Adrenal gland (tissue), 12 donors: Measurements from ENCODE around the gene RBFOX1. TPM values are rescaled to one million over a fixed set of nuclear protein-coding genes. Genes with fewer than 3 reads are reported as not detected.

Experiments used
- DNase-seq, 7 donors: peaks; one replicate each; pipeline ENCODE4 v3.0.0-alpha.2; 2019 to 2020
- H3K27ac ChIP-seq, 5 donors: fragments of 200-600 bp; sonication (generic) in 4 of 5; 1 replicate in 3 of 5; 2 replicates in 2 of 5; pipeline versions ENCODE4 v1.5.1 to v1.8.0; 2016 to 2020; ENCODE audit warnings: mild to moderate bottlenecking in 1 of 5
- H3K27me3 ChIP-seq: fragments of 200-600 bp; 2 replicates; pipeline ENCODE4 v1.8.0; 2021
- H3K36me3 ChIP-seq, 2 donors: fragments of 200-600 bp; replicated peaks in 1 of 2; 1 replicate in 1 of 2; 2 replicates in 1 of 2; pipeline versions ENCODE4 v1.5.1 to v1.8.0; 2018 to 2022
- H3K4me1 ChIP-seq, 2 donors: fragments of 200-600 bp; replicated peaks in 1 of 2; 1 replicate in 1 of 2; 2 replicates in 1 of 2; pipeline versions ENCODE4 v1.5.1 to v1.8.0; 2018 to 2021
- H3K4me3 ChIP-seq, 4 donors: fragments of 200-600 bp; sonication (generic) in 3 of 4; one replicate each; pipeline ENCODE4 v1.5.1; 2016 to 2018
- H3K9me3 ChIP-seq, 3 donors: fragments of 200-600 bp; sonication (generic) in 1 of 3; replicated peaks in 1 of 3; 1 replicate in 2 of 3; 2 replicates in 1 of 3; pipeline versions ENCODE4 v1.5.1 to v1.8.0; 2016 to 2021
- CTCF ChIP-seq, 6 experiments: fragments of 450-650 bp in 4 of 6; fragments of 200-600 bp in 2 of 6; sonication (generic) in 1 of 6; IDR thresholded peaks; 1 replicate in 5 of 6; 2 replicates in 1 of 6; pipeline versions ENCODE4 v1.5.1 to v1.8.0; 2016 to 2021; ENCODE audit warnings: antibody characterized with exemption in 6 of 6, mild to moderate bottlenecking in 2 of 6, moderate library complexity in 1 of 6
- POLR2A ChIP-seq, 2 donors: fragments of 450-650 bp; IDR thresholded peaks; one replicate each; pipeline ENCODE4 v1.6.1; 2017; ENCODE audit warnings: antibody characterized with exemption in 2 of 2, mild to moderate bottlenecking in 2 of 2, moderate library complexity in 1 of 2
- WGBS, 4 donors: extraction: QIAGEN DNeasy Blood & Tissue Kit in 2 of 4; methylation state at CpG; one replicate each; pipeline versions ENCODE4 v1.1.5 to v1.1.7; 2013 to 2017; 5-methylcytosine and 5-hydroxymethylcytosine counted together
- intact Hi-C, 2 donors: fragments of 100-400 bp; cut with DNase I; formaldehyde crosslinking; loops; one replicate each; pipeline versions ENCODE4 v1.14.1 to v1.15.0; 2022 to 2023
- polyA plus RNA-seq, 3 donors: library from polyadenylated mRNA; stranded (reverse); fragments of 200-250 nt in 2 of 3; fragments of 350-450 nt in 1 of 3; fragmentation: Illumina TruSeq in 1 of 3; extraction: RNeasy Lipid Tissue Mini Kit (QIAGEN cat#74804) in 1 of 3; gene quantifications; one replicate each; pipeline ENCODE4 v1.2.3, GENCODE V29; 2013 to 2014
- total RNA-seq, 9 donors: library from RNA; depleted of rRNA in 4 of 9; stranded (reverse); fragments of >200 nt in 4 of 9; fragments of 120-200 nt in 1 of 9; fragmentation: NEBNext Ultra II Directional in 1 of 9; extraction: Animal tissue kit (Norgen Biotek cat#: 25700) in 1 of 9; gene quantifications; one replicate each; pipeline versions ENCODE4 v1.1.0 to v1.2.4, GENCODE V29; 2013 to 2023
- donor health status: healthy with polysubstance abuse.
- donor health status: Bipolar disorder and iron deficiency.
- donor health status: DM: yes; HTN: yes; CAD: no.
- donor health status: DM: no; HTN: no; CAD: no.
- donor health status: DM: no; HTN: no; CAD: no.
- donor health status: DM: yes; HTN: yes; CAD: no.

RBFOX1 gene
- total and polyA plus RNA-seq, 12 donors, result 0.19 to 6.3 (median 0.71) TPM; not detected in 4

- Histone ChIP-seq H3K27me3 (no peaks in the 10 kb centered on the region), H3K9me3 (no peaks in the 10 kb centered on the region), H3K4me1 (no peaks in the 10 kb centered on the region), H3K27ac (no peak overlapping the region), H3K4me3 (no peak overlapping the region), H3K36me3 (no peaks in the 10 kb centered on the region)
- 70 to 77% (median 72%) methylated on average over 5 of the region's 5 CpGs for WGBS, 4 donors
- intact Hi-C loops, result no loop called here
- no peak for TF ChIP-seq CTCF (IDR thresholded peaks at IDR 0.05)
- no peak for TF ChIP-seq POLR2A (IDR thresholded peaks at IDR 0.05)
- DNase-seq, result no peak
Observed at GRCh38 chr16:7515543-7515942, 182.9 kb downstream of the RBFOX1 start.

GRCh38 chr16:7517496-7517895 lies 184.9 kb downstream of the RBFOX1 start:
- H3K4me3 ChIP-seq, result no peak overlapping the region
- DNase-seq, result no peak
- no peaks in the 10 kb centered on the region for H3K27me3 ChIP-seq
- no peaks in the 10 kb centered on the region for H3K36me3 ChIP-seq
- TF ChIP-seq POLR2A (IDR thresholded peaks at IDR 0.05) (no peak), CTCF (IDR thresholded peaks at IDR 0.05) (no peak)
- intact Hi-C loops, result no loop called here
- no peak overlapping the region for H3K27ac ChIP-seq
- no peaks in the 10 kb centered on the region for H3K4me1 ChIP-seq
- H3K9me3 ChIP-seq, result no peaks in the 10 kb centered on the region
- 58 to 72% (median 68%) methylated on average over 2 of the region's 2 CpGs for WGBS, 4 donors

GRCh38 chr16:7518158-7518557 lies 185.5 kb downstream of the RBFOX1 start:
- Histone ChIP-seq H3K4me1 (no peaks in the 10 kb centered on the region), H3K27me3 (no peaks in the 10 kb centered on the region), H3K9me3 (no peaks in the 10 kb centered on the region), H3K4me3 (no peak overlapping the region), H3K36me3 (no peaks in the 10 kb centered on the region), H3K27ac (no peak overlapping the region)
- intact Hi-C loops, result no loop called here
- WGBS, 4 donors, result 89 to 95% (median 94%) methylated on average over 23 to 25 of the region's 25 CpGs
- no peak for TF ChIP-seq POLR2A (IDR thresholded peaks at IDR 0.05)
- TF ChIP-seq CTCF (IDR thresholded peaks at IDR 0.05), result no peak
- DNase-seq, result no peak

- H3K9me3 ChIP-seq, result no peaks in the 10 kb centered on the region
- WGBS, 4 donors, result 58 to 72% (median 70%) methylated on average over 6 of the region's 6 CpGs
- no peaks in the 10 kb centered on the region for H3K4me1 ChIP-seq
- TF ChIP-seq POLR2A (IDR thresholded peaks at IDR 0.05), result no peak
- TF ChIP-seq CTCF (IDR thresholded peaks at IDR 0.05), result no peak
- H3K27me3 ChIP-seq, result no peaks in the 10 kb centered on the region
- H3K36me3 ChIP-seq, result no peaks in the 10 kb centered on the region
- intact Hi-C loops, result no loop called here
- DNase-seq, result no peak
- no peak overlapping the region for H3K27ac ChIP-seq
- no peak overlapping the region for H3K4me3 ChIP-seq
Observed at GRCh38 chr16:7521834-7522233, 189.2 kb downstream of the RBFOX1 start.
